Activated CD8-positive, alpha-beta T cell treated with anti-CD3 and anti-CD28 coated beads for 36 hours (primary cell): ENCODE results near the gene AKAP9. TPM values are rescaled to one million over a fixed set of nuclear protein-coding genes. Genes with fewer than 3 reads are reported as not detected.
"Not testable (repeated sequence)": the region's sequence is repeated elsewhere in the genome, so short reads cannot be mapped to it uniquely, and the experiment has no call there.

Experiments used
- ATAC-seq: fragments of 200-7000 bp; cut with Tn5 transposase; one replicate; pipeline ENCODE4 v1.10.0; 2021; ENCODE audit warnings: mild to moderate bottlenecking, moderate library complexity
- CTCF ChIA-PET: fragments of 350-600 bp; sonication (Branson Sonifier 250); formaldehyde crosslinking; loops from one replicate; lab custom pipeline; 2021; ENCODE audit warnings: antibody characterized with exemption; lab: Charles Lee
- POLR2A ChIA-PET: fragments of 350-600 bp; sonication (Branson Sonifier 250); formaldehyde crosslinking; loops from one replicate; lab custom pipeline; 2021; ENCODE audit warnings: antibody characterized with exemption; lab: Charles Lee
- DNase-seq: peaks from one replicate; pipeline ENCODE4 v3.0.0-alpha.2; 2020
- H3K27ac Mint-ChIP-seq: one replicate; pipeline ENCODE4 v1.8.0; 2021; ENCODE audit warnings: mild to moderate bottlenecking, mixed read lengths
- H3K27me3 Mint-ChIP-seq: one replicate; pipeline ENCODE4 v1.8.0; 2021; ENCODE audit warnings: mixed read lengths
- H3K36me3 Mint-ChIP-seq: one replicate; pipeline ENCODE4 v1.8.0; 2021; ENCODE audit warnings: low read depth, mixed read lengths
- H3K4me1 Mint-ChIP-seq: one replicate; pipeline ENCODE4 v1.8.0; 2021; ENCODE audit warnings: low read depth, mixed read lengths
- H3K4me3 Mint-ChIP-seq: one replicate; pipeline ENCODE4 v1.8.0; 2021; ENCODE audit warnings: mild to moderate bottlenecking, moderate library complexity, mixed read lengths
- H3K9me3 Mint-ChIP-seq: one replicate; pipeline ENCODE4 v1.8.0; 2021; ENCODE audit warnings: mixed read lengths
- intact Hi-C: fragments of 100-400 bp; cut with micrococcal nuclease; formaldehyde crosslinking; loops from one replicate; pipeline ENCODE4 v1.10.0; 2022
- total RNA-seq, 2 experiments: library from RNA; stranded (reverse); gene quantifications; one replicate each; pipeline ENCODE4 v1.2.3, GENCODE V29; 2021
- TF ChIP-seq, protein P1 (sequence below): fragments of 200-600 bp; IDR thresholded peaks from one replicate; pipeline ENCODE4 v1.8.0; 2022; ENCODE audit warnings: antibody characterized with exemption, mild to moderate bottlenecking

Gene AKAP9
- total RNA-seq, 2 experiments from 2014 or later, result 24.8 to 28.4 TPM

DNA sequence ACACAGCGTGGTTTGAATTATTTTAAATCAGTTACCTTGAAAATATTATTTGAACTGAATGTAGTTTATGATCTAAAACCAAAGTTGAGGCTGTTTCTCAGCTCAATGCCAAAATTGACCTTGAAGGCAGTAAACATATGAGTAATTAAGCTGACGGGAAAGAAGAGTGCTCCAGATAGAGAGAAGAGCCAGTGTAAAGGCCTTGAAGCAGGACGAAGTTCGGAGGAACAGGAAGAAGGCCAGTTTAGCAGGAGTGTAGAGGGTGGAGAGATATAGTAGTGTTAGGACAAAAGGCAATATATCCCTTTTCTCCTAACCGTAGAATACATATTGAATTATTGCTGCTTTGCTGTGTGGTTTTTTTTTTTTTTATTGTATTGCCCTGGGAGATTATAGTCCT lies 130.4 kb downstream of the AKAP9 start:
- ChIA-PET CTCF (no interaction called here), POLR2A (no interaction called here)
- H3K4me3 Mint-ChIP-seq, result no peak overlapping the region
- no peaks in the 10 kb centered on the region for H3K9me3 Mint-ChIP-seq
- peaks cover 5% of the 10 kb centered on the region for H3K4me1 Mint-ChIP-seq
- TF ChIP-seq, protein P1, sequence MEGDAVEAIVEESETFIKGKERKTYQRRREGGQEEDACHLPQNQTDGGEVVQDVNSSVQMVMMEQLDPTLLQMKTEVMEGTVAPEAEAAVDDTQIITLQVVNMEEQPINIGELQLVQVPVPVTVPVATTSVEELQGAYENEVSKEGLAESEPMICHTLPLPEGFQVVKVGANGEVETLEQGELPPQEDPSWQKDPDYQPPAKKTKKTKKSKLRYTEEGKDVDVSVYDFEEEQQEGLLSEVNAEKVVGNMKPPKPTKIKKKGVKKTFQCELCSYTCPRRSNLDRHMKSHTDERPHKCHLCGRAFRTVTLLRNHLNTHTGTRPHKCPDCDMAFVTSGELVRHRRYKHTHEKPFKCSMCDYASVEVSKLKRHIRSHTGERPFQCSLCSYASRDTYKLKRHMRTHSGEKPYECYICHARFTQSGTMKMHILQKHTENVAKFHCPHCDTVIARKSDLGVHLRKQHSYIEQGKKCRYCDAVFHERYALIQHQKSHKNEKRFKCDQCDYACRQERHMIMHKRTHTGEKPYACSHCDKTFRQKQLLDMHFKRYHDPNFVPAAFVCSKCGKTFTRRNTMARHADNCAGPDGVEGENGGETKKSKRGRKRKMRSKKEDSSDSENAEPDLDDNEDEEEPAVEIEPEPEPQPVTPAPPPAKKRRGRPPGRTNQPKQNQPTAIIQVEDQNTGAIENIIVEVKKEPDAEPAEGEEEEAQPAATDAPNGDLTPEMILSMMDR, result no peak
- H3K27me3 Mint-ChIP-seq, result no peaks in the 10 kb centered on the region
- H3K36me3 Mint-ChIP-seq, result peaks cover 23% of the 10 kb centered on the region
- ATAC-seq, result no peak
- intact Hi-C loops, result no loop called here
- DNase-seq, result no peak
- no peak overlapping the region for H3K27ac Mint-ChIP-seq

DNA sequence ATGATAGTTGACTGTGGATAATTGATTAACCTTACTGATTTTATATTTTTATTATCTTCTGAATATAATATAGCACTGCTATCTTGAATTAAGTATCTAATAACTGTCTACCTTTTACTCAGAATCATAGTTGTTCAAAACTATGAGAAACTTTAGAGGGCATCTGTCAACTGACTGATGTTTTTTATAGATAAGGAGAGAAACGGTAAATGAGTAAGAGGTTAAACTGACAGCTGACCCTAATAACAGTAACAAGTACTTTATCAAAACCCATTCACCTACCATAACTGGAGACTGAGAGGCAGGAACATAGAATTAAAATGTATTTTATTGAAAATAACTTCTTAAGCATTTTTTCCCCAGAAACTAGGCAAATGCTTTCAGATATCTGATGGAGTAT lies 131.5 kb downstream of the AKAP9 start:
- intact Hi-C loops, result no loop called here
- ATAC-seq, result no peak
- H3K27me3 Mint-ChIP-seq, result no peaks in the 10 kb centered on the region
- H3K9me3 Mint-ChIP-seq, result no peaks in the 10 kb centered on the region
- no peak overlapping the region for H3K27ac Mint-ChIP-seq
- no peak for DNase-seq
- TF ChIP-seq, protein P1, result no peak
- H3K36me3 Mint-ChIP-seq, result peaks cover 23% of the 10 kb centered on the region
- POLR2A ChIA-PET, result no interaction called here
- H3K4me3 Mint-ChIP-seq, result no peak overlapping the region
- CTCF ChIA-PET, result no interaction called here
- peaks cover 5% of the 10 kb centered on the region for H3K4me1 Mint-ChIP-seq

DNA sequence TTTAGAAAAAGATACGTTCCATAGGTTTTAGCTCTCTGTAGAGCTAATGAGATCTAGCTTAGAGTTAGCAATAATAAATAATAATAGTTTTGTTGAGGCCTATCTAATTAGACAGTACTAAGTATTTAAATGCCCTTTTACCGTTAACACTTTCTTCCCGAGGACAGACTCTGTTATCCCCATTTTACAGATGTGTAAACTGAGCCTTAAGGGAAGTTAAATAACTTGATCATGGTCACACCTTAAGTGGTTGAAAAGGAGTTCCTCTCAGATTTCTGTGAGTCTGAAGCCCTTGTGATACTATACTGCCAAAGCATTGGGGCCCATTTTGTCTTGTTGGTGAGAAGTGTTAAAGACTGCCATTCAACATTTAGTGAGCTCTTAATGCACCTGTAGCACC lies 132.0 kb downstream of the AKAP9 start:
- TF ChIP-seq, protein P1, result no peak
- intact Hi-C loops, result no loop called here
- DNase-seq, result no peak
- ChIA-PET CTCF (no interaction called here), POLR2A (no interaction called here)
- Mint-ChIP-seq H3K27ac (no peak overlapping the region), H3K27me3 (no peaks in the 10 kb centered on the region), H3K4me3 (no peak overlapping the region), H3K4me1 (peaks cover 5% of the 10 kb centered on the region), H3K36me3 (peaks cover 23% of the 10 kb centered on the region), H3K9me3 (no peaks in the 10 kb centered on the region)
- ATAC-seq, result no peak

DNA sequence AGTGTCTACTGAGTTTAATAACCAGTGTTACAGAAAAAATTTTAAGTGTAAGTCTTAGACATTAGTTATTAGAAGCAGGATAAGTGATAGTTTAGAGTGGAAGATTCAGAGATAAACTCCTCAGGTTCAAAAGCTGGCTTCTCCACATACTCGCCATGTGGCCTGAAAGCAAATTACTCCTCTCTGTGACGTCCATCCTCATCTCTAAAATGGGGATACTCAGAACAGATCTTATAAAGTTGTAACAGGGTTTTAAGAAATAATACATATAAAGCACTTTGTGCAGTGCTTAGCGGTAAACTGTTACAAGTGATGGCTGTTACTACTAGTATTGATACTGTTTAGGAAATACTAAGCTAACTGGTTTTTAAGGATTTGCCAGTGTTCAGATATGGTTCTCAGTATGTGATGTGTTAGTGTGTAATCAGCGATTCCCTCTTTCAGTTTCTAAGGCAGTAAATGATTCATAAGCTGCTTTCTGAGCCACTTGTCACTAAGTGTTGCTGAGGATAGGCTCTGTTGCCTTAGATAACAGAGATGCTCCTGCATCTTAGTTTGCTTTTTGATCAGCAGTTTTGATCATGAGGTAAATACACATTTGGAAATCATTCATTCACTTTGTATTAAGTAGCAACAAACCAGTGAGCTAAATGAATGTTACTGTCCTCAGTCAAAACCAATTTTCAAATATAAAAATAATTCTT lies 134.9 kb downstream of the AKAP9 start:
- Mint-ChIP-seq H3K4me3 (no peak overlapping the region), H3K9me3 (no peaks in the 10 kb centered on the region), H3K27ac (no peak overlapping the region), H3K27me3 (no peaks in the 10 kb centered on the region), H3K4me1 (peaks cover 5% of the 10 kb centered on the region), H3K36me3 (peaks cover 24% of the 10 kb centered on the region)
- POLR2A ChIA-PET, result interaction anchor here (1.0 kb wide), 1 partner anchor 77 kb away, joined by 3 read pairs; no protein-coding TSS in a partner anchor
- DNase-seq (no peak), ATAC-seq (peak; percentile 83)
- TF ChIP-seq, protein P1, result no peak
- intact Hi-C loops, result no loop called here
- CTCF ChIA-PET, result interaction anchor here (1.1 kb wide), 1 partner anchor 372 kb away, joined by 3 read pairs; the partner anchor contains the start of gene GATAD1

DNA sequence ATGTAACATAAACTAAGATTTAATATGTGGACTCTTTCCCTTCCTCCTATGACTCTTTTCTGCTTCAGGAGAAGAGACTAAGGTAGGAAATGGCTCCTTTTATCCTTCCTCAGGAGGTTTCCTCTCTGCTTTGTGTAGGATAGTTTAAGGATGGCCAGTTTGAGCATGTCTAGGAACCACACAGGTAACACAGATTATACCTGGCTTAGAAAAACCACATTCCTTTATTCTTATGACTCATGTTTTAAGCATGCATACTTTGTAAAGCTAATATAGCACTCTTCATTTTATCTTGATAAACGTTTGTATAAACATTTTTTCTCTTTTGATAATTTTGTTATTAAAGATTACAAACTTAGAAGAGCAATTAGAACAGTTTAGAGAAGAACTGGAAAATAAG lies 135.8 kb downstream of the AKAP9 start:
- ChIA-PET POLR2A (interaction anchor here (1.0 kb wide), 1 partner anchor 76 kb away, joined by 3 read pairs; no protein-coding TSS in a partner anchor), CTCF (interaction anchor here (1.1 kb wide), 1 partner anchor 371 kb away, joined by 3 read pairs; the partner anchor contains the start of gene GATAD1)
- TF ChIP-seq, protein P1, result no peak
- no peaks in the 10 kb centered on the region for H3K27me3 Mint-ChIP-seq
- H3K36me3 Mint-ChIP-seq, result peaks cover 22% of the 10 kb centered on the region
- intact Hi-C loops, result no loop called here
- H3K9me3 Mint-ChIP-seq, result no peaks in the 10 kb centered on the region
- ATAC-seq, result no peak
- no peak overlapping the region for H3K4me3 Mint-ChIP-seq
- no peak for DNase-seq
- peaks cover 5% of the 10 kb centered on the region for H3K4me1 Mint-ChIP-seq
- H3K27ac Mint-ChIP-seq, result no peak overlapping the region

DNA sequence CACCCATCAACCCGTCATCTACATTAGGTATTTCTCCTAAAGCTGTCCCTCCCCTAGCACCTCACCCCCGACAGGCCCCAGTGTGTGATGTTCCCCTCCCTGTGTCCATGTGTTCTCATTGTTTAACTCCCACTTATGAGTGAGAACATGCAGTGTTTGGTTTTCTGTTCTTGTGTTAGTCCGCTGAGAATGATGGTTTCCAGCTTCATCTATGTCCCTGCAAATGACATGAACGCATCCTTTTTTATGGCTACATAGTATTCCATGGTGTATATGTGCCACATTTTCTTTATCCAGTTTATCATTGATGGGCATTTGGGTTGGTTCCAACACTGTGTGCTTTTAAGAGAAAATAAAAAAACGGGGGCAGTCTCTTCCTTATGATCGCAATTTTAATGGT lies 143.3 kb downstream of the AKAP9 start:
- H3K4me3 Mint-ChIP-seq, result not testable (repeated sequence)

More for the DNA sequence above, 143.3 kb downstream of the AKAP9 start:
- H3K36me3 Mint-ChIP-seq, result peaks cover 40% of the 10 kb centered on the region
- intact Hi-C loops, H3K27me3 Mint-ChIP-seq, H3K4me1 Mint-ChIP-seq, POLR2A ChIA-PET, H3K27ac Mint-ChIP-seq, ATAC-seq, H3K9me3 Mint-ChIP-seq, DNase-seq, CTCF ChIA-PET: not testable (repeated sequence)
